ENCODE measurements around the gene MMP10. TPM values are rescaled to one million over a fixed set of nuclear protein-coding genes. Genes with fewer than 3 reads are reported as not detected.

MMP10 gene
- total and polyA plus RNA-seq, 2 experiments from 2014 or later = 0.10 TPM; not detected in 1

GRCh38 chr11:102806296-102806695 is 25.9 kb upstream of the MMP10 start:
- Mint-ChIP-seq H3K4me1 (peaks cover 6% of the 10 kb centered on the region; the same call in 2 of the 3 replicates), H3K9me3 (no peaks in the 10 kb centered on the region), H3K27ac (no peak overlapping the region), H3K27me3 (ENCODE audit: insufficient read depth, low read depth, poor library complexity) (no peaks in the 10 kb centered on the region), H3K36me3 (ENCODE audit: low read depth) (no peaks in the 10 kb centered on the region), H3K4me3 (no peak overlapping the region)
- ATAC-seq (no peak), DNase-seq (ENCODE audit: low spot score) (peak; percentile 45)
- H2AFZ ChIP-seq = no peak overlapping the region
- H3K79me2 ChIP-seq (replicated peaks; ENCODE audit: insufficient read depth) = no peaks in the 10 kb centered on the region
- H3K27ac ChIP-seq (ENCODE audit: low read depth) = no peak overlapping the region
- H3K4me2 ChIP-seq = no peak overlapping the region
- H3K36me3 ChIP-seq (ENCODE audit: insufficient read depth) = no peaks in the 10 kb centered on the region
- H3F3A ChIP-seq (replicated peaks; ENCODE audit: low read depth) = no peaks in the 10 kb centered on the region
- TF ChIP-seq NANOG (IDR thresholded peaks at IDR 0.05; ENCODE audit: borderline replicate concordance) = no peak
- no peak for TF ChIP-seq CTCF (conservative IDR thresholded peaks at IDR 0.05; ENCODE audit: low read depth in 2 of 2)
- TF ChIP-seq STAT1 (IDR thresholded peaks at IDR 0.05; ENCODE audit: unreplicated experiment) = no peak
- no peak for TF ChIP-seq ETS1 (IDR thresholded peaks at IDR 0.05)
- TF ChIP-seq ZNF331 (CRISPR knock-in tag; IDR thresholded peaks at IDR 0.05; ENCODE audit: low read depth) = no peak
- TF ChIP-seq EZH2phosphoT487 (IDR thresholded peaks at IDR 0.05; ENCODE audit: unreplicated experiment) = no peak
- TF ChIP-seq POLR2AphosphoS5 (IDR thresholded peaks at IDR 0.05; ENCODE audit: low read depth) = no peak
- TF ChIP-seq CREB1 (CRISPR knock-in tag; IDR thresholded peaks at IDR 0.05; ENCODE audit: low read depth) = no peak
- no peaks in the 10 kb centered on the region for H3K9me2 ChIP-seq (ENCODE audit: insufficient read depth)
- no peaks in the 10 kb centered on the region for H3K27me3 ChIP-seq (ENCODE audit: insufficient read depth)
- H4K20me1 ChIP-seq (replicated peaks; ENCODE audit: insufficient read depth) = no peaks in the 10 kb centered on the region
- H3K4me3 ChIP-seq = no peak overlapping the region
- H3K4me1 ChIP-seq (ENCODE audit: insufficient read depth) = peaks cover 18% of the 10 kb centered on the region; the same call in 1 of the 2 replicates

- Histone ChIP-seq H2AFZ (no peak overlapping the region), H3K4me1 (ENCODE audit: insufficient read depth) (peaks cover 14% of the 10 kb centered on the region; the same call in 1 of the 2 replicates), H4K20me1 (replicated peaks; ENCODE audit: insufficient read depth) (no peaks in the 10 kb centered on the region), H3K36me3 (ENCODE audit: insufficient read depth) (no peaks in the 10 kb centered on the region), H3K4me2 (no peak overlapping the region), H3K79me2 (replicated peaks; ENCODE audit: insufficient read depth) (no peaks in the 10 kb centered on the region), H3F3A (replicated peaks; ENCODE audit: low read depth) (no peaks in the 10 kb centered on the region), H3K27me3 (ENCODE audit: insufficient read depth) (no peaks in the 10 kb centered on the region), H3K9me2 (ENCODE audit: insufficient read depth) (no peaks in the 10 kb centered on the region), H3K27ac (ENCODE audit: low read depth) (no peak overlapping the region), H3K4me3 (no peak overlapping the region)
- TF ChIP-seq CREB1 (CRISPR knock-in tag; IDR thresholded peaks at IDR 0.05; ENCODE audit: low read depth) = no peak
- TF ChIP-seq REST (IDR thresholded peaks at IDR 0.05; ENCODE audit: unreplicated experiment) = no peak
- Mint-ChIP-seq H3K9me3 (no peaks in the 10 kb centered on the region), H3K4me1 (no peaks in the 10 kb centered on the region), H3K27me3 (ENCODE audit: insufficient read depth, low read depth, poor library complexity) (no peaks in the 10 kb centered on the region), H3K4me3 (no peak overlapping the region), H3K36me3 (ENCODE audit: low read depth) (no peaks in the 10 kb centered on the region), H3K27ac (no peak overlapping the region)
- DNase-seq (ENCODE audit: low spot score) (no peak), ATAC-seq (no peak)
Measured at GRCh38 chr11:102802341-102802740, 21.9 kb upstream of the MMP10 start.

Data from GM23338 (cell line).